T-cell (primary cell): ENCODE measurements around the gene CDC42EP5. TPM values are rescaled to one million over a fixed set of nuclear protein-coding genes. Genes with fewer than 3 reads are reported as not detected.

Source experiments
- ATAC-seq, 4 experiments: fragments of 200-7000 bp in 3 of 4; fragments of 150-1000 bp in 1 of 4; cut with Tn5 transposase; replicated peaks in 1 of 4; 1 replicate in 3 of 4; 2 replicates in 1 of 4; pipeline ENCODE4 v1.10.0; 2021; ENCODE audit warnings: moderate library complexity in 3 of 4, mild to moderate bottlenecking in 2 of 4, moderate number of reproducible peaks in 1 of 4
- CTCF ChIA-PET, 2 donors: fragments of 300-600 bp; sonication (Branson Sonifier 250); formaldehyde crosslinking; loops; one replicate each; lab custom pipeline; 2022; ENCODE audit warnings: antibody characterized with exemption in 2 of 2; lab: Charles Lee
- POLR2A ChIA-PET, 2 donors: fragments of 300-600 bp; sonication (Branson Sonifier 250); formaldehyde crosslinking; loops; one replicate each; lab custom pipeline; 2022; ENCODE audit warnings: antibody characterized with exemption in 2 of 2; lab: Charles Lee
- DNase-seq, 35 experiments: peaks; one replicate each; pipeline versions ENCODE4 v3.0.0 to v3.0.0-alpha.2; 2013 to 2023
- H3K27ac ChIP-seq: one replicate; pipeline ENCODE4 v1.5.1; 2013; ENCODE audit warnings: low read length
- H3K27me3 ChIP-seq, 2 experiments: replicated peaks in 1 of 2; 1 replicate in 1 of 2; 2 replicates in 1 of 2; pipeline versions ENCODE4 v1.6.1 to v1.7.0; 2013; ENCODE audit warnings: low read length in 1 of 2, mixed read lengths in 1 of 2; ENCODE audit not compliant: control insufficient read depth in 2 of 2, insufficient read depth in 2 of 2; ENCODE audit errors: extremely low read depth in 1 of 2
- H3K36me3 ChIP-seq, 2 donors: 1 replicate in 1 of 2; 2 replicates in 1 of 2; pipeline versions ENCODE4 v1.6.1 to v1.7.0; 2013; ENCODE audit warnings: low read length in 1 of 2; ENCODE audit not compliant: control insufficient read depth in 2 of 2, insufficient read depth in 1 of 2; ENCODE audit errors: extremely low read depth in 1 of 2
- H3K4me1 ChIP-seq, 2 experiments: 1 replicate in 1 of 2; 2 replicates in 1 of 2; pipeline versions ENCODE4 v1.6.1 to v1.7.0; 2013; ENCODE audit warnings: low read length in 2 of 2, mixed read lengths in 1 of 2; ENCODE audit not compliant: insufficient read depth in 2 of 2, control insufficient read depth in 1 of 2; ENCODE audit errors: extremely low read depth in 1 of 2
- H3K4me3 ChIP-seq, 2 donors: 1 replicate in 1 of 2; 2 replicates in 1 of 2; pipeline versions ENCODE4 v1.5.1 to v1.7.0; 2013; ENCODE audit warnings: mild to moderate bottlenecking in 2 of 2, low read length in 1 of 2, moderate library complexity in 1 of 2; ENCODE audit not compliant: control insufficient read depth in 1 of 2; ENCODE audit errors: extremely low read depth in 1 of 2
- H3K9me3 ChIP-seq: 2 replicates; pipeline ENCODE4 v1.7.0; 2013
- H3K27ac Mint-ChIP-seq, 2 donors: one replicate each; pipeline ENCODE4 v1.8.0; 2020 to 2021; ENCODE audit warnings: mild to moderate bottlenecking in 2 of 2, mixed read lengths in 2 of 2
- H3K27me3 Mint-ChIP-seq, 2 donors: one replicate each; pipeline ENCODE4 v1.8.0; 2021 to 2022; ENCODE audit warnings: mixed read lengths in 2 of 2
- H3K36me3 Mint-ChIP-seq: one replicate; pipeline ENCODE4 v1.8.0; 2021; ENCODE audit warnings: mixed read lengths
- H3K4me1 Mint-ChIP-seq, 3 donors: one replicate each; pipeline ENCODE4 v1.8.0; 2020 to 2022; ENCODE audit warnings: mixed read lengths in 3 of 3, mild to moderate bottlenecking in 1 of 3
- H3K4me3 Mint-ChIP-seq, 3 donors: one replicate each; pipeline ENCODE4 v1.8.0; 2020 to 2022; ENCODE audit warnings: mild to moderate bottlenecking in 3 of 3, mixed read lengths in 3 of 3, moderate library complexity in 3 of 3
- H3K9me3 Mint-ChIP-seq, 3 donors: one replicate each; pipeline ENCODE4 v1.8.0; 2020 to 2022; ENCODE audit warnings: mixed read lengths in 3 of 3
- WGBS: methylation state at CpG from one replicate; pipeline ENCODE4 v1.1.5; 2013; ENCODE audit warnings: missing lambda C conversion rate; ENCODE audit not compliant: insufficient coverage; 5-methylcytosine and 5-hydroxymethylcytosine counted together
- total RNA-seq, 35 experiments: library from RNA in 6 of 35; stranded (reverse) in 6 of 35; fragments of 120-200 nt in 1 of 35; gene quantifications; one replicate each; pipeline versions ENCODE4 v1.2.1 to v1.2.4 and lab custom pipeline; 2013 to 2026

The CDC42EP5 gene
- total RNA-seq, 5 donors from 2014 or later (not counting 1 experiment from before 2014, with no cell fraction given) = 0.43 TPM; not detected in 4

DNA sequence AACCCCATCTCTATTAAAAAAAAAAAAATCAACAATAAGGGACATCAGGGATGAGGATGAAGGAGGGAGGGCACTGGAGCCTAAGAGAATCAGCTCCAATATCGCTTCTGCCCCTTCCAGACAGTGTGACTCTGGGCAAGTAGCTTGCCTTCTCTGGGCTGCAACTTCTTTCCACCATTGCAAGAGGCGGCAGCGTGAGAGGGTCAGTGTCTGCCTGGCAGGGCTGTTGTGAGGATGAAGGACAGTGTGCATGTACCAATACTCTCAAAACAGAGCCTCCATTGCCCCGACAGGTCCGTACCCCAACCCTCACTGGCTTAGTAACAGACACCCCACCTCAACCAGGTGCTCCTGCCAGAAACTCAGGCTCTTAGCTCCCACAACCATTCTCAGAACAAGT, 39.4 kb downstream of the CDC42EP5 start:
- Mint-ChIP-seq H3K9me3 (no peaks in the 10 kb centered on the region), H3K36me3 (no peaks in the 10 kb centered on the region), H3K4me3 (no peak overlapping the region), H3K27ac (no peak overlapping the region), H3K27me3 (peaks cover 5 to 10% of the 10 kb centered on the region in 2 donors), H3K4me1 (peaks cover 21 to 31% (median 23%) of the 10 kb centered on the region in 3 donors)
- POLR2A ChIA-PET = interaction anchor here in 1 of 2 donors (0.6 kb wide), 1 partner anchor 28 kb away, joined by 3 read pairs; no protein-coding TSS in a partner anchor
- CTCF ChIA-PET = no interaction called here
- Histone ChIP-seq H3K36me3 (peaks cover 0 to 4% of the 10 kb centered on the region in 2 donors), H3K4me3 (no peak overlapping the region), H3K4me1 (peaks cover 0 to 34% of the 10 kb centered on the region in 2 experiments), H3K27ac (no peak overlapping the region), H3K27me3 (peaks cover 2 to 28% of the 10 kb centered on the region in 2 experiments), H3K9me3 (no peaks in the 10 kb centered on the region)
- WGBS = no CpG with 5 or more reads among the region's 5 CpGs
- DNase-seq (no peak), ATAC-seq (no peak)

DNA sequence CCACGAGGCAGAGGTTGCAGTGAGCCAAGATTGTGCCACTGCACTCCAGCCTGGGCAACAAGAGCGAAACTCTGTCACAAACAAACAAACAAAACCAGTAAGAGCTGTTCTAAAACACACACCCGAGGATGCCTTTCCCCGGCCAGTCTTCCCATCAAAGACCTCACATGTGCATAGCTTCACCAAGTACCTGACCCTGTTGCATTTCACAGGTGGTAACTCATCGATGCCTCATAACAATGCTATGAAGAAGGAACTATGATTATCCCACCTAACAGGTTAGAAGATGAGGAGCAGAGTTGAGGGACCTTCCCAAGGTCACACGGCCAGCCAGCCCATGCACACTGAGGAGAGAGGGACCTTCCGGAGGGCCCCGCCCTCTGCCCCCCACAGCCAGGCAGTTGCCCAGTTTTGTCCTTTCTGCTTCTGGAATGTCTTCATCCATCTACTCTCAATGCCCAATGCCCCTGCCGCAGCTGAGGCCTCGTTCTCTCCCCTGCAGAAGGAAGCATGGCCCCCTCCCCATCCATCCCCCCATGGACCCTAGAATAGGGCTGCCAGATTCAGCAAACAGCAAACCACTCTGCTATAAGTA, 40.9 kb downstream of the CDC42EP5 start:
- Mint-ChIP-seq H3K4me3 (no peak overlapping the region), H3K36me3 (no peaks in the 10 kb centered on the region), H3K4me1 (peaks cover 19 to 31% (median 19%) of the 10 kb centered on the region in 3 donors), H3K9me3 (no peaks in the 10 kb centered on the region), H3K27ac (no peak overlapping the region), H3K27me3 (peaks cover 8 to 16% of the 10 kb centered on the region in 2 donors)
- ATAC-seq (no peak), DNase-seq (no peak)
- CTCF ChIA-PET = interaction anchor here in 1 of 2 donors (0.6 kb wide), 1 partner anchor 127 kb away, joined by 3 read pairs; no protein-coding TSS in a partner anchor
- Histone ChIP-seq H3K36me3 (no peaks in the 10 kb centered on the region), H3K4me3 (no peak overlapping the region), H3K4me1 (peaks cover 0 to 34% of the 10 kb centered on the region in 2 experiments), H3K27ac (no peak overlapping the region), H3K27me3 (peaks cover 2 to 40% of the 10 kb centered on the region in 2 experiments), H3K9me3 (no peaks in the 10 kb centered on the region)
- 83% methylated on average over 3 of the region's 10 CpGs for WGBS
- POLR2A ChIA-PET = no interaction called here

DNA sequence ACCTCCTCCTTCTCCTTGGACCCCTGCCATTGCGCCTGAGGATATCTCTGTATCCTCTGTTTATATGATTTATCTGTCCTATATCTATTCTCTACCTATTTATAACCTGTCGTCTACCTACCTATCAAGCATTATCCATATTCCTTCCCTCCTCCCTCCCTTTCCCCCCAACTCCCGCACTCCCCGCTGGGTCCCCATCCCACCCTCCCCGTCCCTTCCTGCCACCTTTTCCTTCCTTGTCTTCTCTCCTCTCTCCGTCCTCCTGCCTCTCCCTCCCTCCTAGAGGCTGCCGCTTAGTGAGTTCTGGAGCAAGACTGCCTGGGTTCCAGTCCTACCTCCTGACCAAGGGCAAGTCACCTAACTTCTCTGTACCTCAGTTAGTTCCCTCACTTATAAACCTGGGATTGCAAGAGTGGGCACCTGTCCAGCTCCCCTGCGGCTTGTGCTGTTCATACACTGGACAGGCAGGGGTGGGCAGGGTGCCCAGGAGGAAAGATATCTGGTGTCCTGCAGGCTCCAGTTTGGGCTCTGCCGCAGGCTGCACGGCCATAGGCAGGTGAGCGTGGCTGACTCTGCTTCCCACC, 41.7 kb downstream of the CDC42EP5 start:
- DNase-seq (no peak), ATAC-seq (no peak)
- Mint-ChIP-seq H3K4me3 (peak overlapping the region in 1 of 3 donors; percentile 64), H3K9me3 (no peaks in the 10 kb centered on the region), H3K27me3 (peaks cover 11 to 23% of the 10 kb centered on the region in 2 donors), H3K27ac (no peak overlapping the region), H3K36me3 (no peaks in the 10 kb centered on the region), H3K4me1 (peaks cover 19 to 28% (median 19%) of the 10 kb centered on the region in 3 donors)
- WGBS = 40% methylated on average over 8 of the region's 11 CpGs
- no peak overlapping the region for H3K27ac ChIP-seq
- peaks cover 0 to 34% of the 10 kb centered on the region in 2 experiments for H3K4me1 ChIP-seq
- no peaks in the 10 kb centered on the region for H3K36me3 ChIP-seq
- POLR2A ChIA-PET = no interaction called here
- no peak overlapping the region for H3K4me3 ChIP-seq
- CTCF ChIA-PET = interaction anchor here in 1 of 2 donors (0.6 kb wide), 1 partner anchor 128 kb away, joined by 3 read pairs; no protein-coding TSS in a partner anchor
- H3K27me3 ChIP-seq = peaks cover 2 to 44% of the 10 kb centered on the region in 2 experiments
- H3K9me3 ChIP-seq = no peaks in the 10 kb centered on the region

DNA sequence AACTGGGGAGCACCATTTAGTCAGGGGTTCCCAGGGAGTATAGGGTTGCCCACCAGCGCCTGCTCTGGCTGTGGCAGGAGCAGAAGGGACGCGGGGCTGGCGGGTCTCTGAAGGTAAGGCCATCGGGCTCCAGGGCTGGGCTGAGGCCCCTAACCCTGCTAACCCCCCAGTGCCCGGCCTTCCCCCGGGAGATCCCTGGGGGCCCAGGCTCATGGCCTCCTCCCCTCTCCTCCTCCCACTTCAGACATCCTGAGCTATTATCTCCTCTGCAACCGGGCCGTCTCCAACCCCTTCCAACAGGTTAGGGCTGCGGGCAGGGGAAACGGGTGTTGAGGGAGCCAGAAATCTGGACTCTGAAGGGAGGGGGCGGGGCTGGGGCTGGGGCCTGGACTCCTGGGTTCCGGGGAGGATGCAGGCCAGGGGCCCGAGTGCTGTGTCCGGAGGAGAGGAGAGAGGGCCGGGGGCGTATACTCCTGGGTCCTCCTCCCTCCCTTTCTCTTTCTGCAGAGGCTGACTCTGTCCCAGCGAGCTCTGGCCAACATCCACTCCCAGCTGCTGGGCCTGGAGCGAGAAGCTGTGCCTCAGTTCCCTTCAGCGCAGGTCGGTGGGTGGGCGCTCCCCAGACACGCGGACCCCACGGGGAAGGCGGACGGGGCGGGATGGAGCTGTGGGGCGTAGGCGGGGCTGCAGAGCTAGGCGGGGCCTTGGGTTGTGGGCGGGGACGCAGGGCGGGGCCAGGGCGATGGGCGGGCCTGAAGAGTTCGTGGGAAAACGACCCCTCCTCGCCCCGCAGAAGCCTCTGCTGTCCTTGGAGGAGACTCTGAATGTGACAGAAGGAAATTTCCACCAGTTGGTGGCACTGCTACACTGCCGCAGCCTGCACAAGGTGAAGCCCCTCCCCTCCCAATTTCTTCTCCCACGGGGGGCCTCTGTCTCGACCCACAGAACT, 42.5 kb downstream of the CDC42EP5 start:
- ATAC-seq (peak; percentile 71 to 91 (median 78)), DNase-seq (peak in 23 of 35 experiments; percentile 20 to 58 (median 32))
- CTCF ChIA-PET = no interaction called here
- Mint-ChIP-seq H3K27ac (no peak overlapping the region), H3K9me3 (no peaks in the 10 kb centered on the region), H3K4me1 (peaks cover 19 to 28% (median 19%) of the 10 kb centered on the region in 3 donors), H3K27me3 (peaks cover 14 to 30% of the 10 kb centered on the region in 2 donors), H3K4me3 (peak overlapping the region; percentile 9 to 64 (median 41)), H3K36me3 (no peaks in the 10 kb centered on the region)
- Histone ChIP-seq H3K4me3 (peak overlapping the region in 1 of 2 donors; percentile 31), H3K36me3 (no peaks in the 10 kb centered on the region), H3K27me3 (peaks cover 2 to 51% of the 10 kb centered on the region in 2 experiments), H3K27ac (no peak overlapping the region), H3K9me3 (no peaks in the 10 kb centered on the region), H3K4me1 (peaks cover 0 to 34% of the 10 kb centered on the region in 2 experiments)
- 9% methylated on average over 27 of the region's 43 CpGs for whole genome bisulfite sequencing
- POLR2A ChIA-PET = interaction anchor here in 1 of 2 donors (0.6 kb wide), 1 partner anchor 1754 kb away, joined by 5 read pairs; no protein-coding TSS in a partner anchor

DNA sequence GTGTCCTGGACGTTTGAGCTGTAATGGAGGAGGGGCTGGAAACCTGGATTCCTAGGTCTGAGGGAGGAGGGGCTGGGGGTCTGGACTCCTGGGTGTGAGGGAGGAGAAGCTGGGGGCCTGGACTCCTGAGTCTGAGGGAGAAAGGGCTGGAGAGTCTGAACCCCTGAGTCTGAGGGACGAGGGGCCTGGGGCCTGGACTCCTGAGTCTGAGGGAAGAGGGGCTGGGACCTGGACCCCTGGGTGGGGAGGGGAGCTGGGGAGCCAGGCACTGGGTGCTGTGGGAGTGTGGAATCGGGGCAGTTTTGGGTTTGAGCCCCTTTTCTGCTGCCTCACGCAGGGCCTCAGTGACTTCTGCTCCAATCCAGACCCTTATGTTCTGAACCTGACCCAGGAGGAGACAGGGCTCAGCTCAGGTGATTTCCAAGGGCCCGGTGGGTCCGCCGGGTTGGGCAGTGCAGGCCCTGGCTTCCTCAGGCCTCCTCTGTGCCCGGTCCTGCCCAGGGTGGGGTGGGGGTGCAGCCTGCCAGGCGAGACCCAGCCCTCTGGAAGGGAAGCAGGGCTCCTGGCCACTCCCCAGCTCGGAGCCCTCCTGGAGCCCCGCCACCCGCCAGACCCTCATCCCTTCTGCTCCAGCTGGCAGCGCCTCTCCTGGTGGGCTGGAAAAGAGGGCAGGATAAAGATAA, 43.4 kb downstream of the CDC42EP5 start:
- no peaks in the 10 kb centered on the region for H3K36me3 ChIP-seq
- H3K9me3 Mint-ChIP-seq = no peaks in the 10 kb centered on the region
- H3K27ac Mint-ChIP-seq = no peak overlapping the region
- ChIA-PET CTCF (no interaction called here), POLR2A (no interaction called here)
- DNase-seq (no peak), ATAC-seq (no peak)
- peak overlapping the region in 1 of 3 donors; percentile 27 for H3K4me3 Mint-ChIP-seq
- H3K4me1 Mint-ChIP-seq = peaks cover 13 to 23% (median 14%) of the 10 kb centered on the region in 3 donors
- peaks cover 2 to 58% of the 10 kb centered on the region in 2 experiments for H3K27me3 ChIP-seq
- H3K4me3 ChIP-seq = no peak overlapping the region
- H3K9me3 ChIP-seq = no peaks in the 10 kb centered on the region
- H3K4me1 ChIP-seq = peaks cover 0 to 27% of the 10 kb centered on the region in 2 experiments
- no peaks in the 10 kb centered on the region for H3K36me3 Mint-ChIP-seq
- H3K27me3 Mint-ChIP-seq = peaks cover 18 to 38% of the 10 kb centered on the region in 2 donors
- 55% methylated on average over 8 of the region's 13 CpGs for WGBS
- H3K27ac ChIP-seq = no peak overlapping the region
